ENCODE results near the gene SUPT5H.

Gene SUPT5H

DNA sequence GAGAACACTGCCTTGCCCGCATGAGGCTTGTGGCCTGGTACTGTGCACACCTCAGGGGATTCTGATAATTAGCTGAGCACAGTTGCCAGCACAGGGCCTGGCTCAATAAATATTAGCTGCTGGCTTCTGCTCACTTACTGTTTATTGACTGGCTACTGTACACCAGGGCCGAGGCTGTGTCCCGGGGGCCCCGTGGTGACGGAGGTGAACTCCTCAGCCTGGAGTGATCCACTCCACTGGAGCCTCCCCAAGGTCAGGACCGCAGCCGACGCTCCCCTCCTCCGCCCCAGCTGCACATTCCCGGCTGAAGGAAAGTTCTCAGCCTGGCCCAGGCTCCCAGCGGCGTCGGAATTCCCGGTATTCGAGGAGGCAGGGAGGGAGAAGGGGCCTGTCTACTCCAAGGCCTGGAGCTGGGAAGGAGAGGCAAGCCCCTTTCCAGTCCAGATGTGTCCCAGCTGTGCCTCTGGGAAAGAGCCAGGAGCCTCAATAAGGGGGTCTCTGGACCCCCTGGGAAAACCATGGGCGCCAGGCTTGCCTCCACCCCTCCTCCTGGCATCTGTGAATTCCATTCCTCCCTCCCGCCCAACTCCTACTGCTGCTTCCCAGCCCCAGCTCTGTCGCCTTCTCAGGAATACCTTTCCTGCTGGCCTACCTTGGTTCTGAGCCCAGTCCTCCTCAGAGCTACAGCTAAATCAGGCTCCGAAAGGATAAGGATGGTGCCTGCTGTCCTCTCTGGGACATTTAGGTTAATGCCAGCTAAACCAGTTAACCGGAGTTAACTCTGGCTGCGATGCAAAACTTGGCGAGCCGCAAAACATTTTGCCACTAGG lies 16.9 kb upstream of the SUPT5H start:
- TF ChIP-seq, protein P1, sequence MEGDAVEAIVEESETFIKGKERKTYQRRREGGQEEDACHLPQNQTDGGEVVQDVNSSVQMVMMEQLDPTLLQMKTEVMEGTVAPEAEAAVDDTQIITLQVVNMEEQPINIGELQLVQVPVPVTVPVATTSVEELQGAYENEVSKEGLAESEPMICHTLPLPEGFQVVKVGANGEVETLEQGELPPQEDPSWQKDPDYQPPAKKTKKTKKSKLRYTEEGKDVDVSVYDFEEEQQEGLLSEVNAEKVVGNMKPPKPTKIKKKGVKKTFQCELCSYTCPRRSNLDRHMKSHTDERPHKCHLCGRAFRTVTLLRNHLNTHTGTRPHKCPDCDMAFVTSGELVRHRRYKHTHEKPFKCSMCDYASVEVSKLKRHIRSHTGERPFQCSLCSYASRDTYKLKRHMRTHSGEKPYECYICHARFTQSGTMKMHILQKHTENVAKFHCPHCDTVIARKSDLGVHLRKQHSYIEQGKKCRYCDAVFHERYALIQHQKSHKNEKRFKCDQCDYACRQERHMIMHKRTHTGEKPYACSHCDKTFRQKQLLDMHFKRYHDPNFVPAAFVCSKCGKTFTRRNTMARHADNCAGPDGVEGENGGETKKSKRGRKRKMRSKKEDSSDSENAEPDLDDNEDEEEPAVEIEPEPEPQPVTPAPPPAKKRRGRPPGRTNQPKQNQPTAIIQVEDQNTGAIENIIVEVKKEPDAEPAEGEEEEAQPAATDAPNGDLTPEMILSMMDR (IDR thresholded peaks at IDR 0.05) = no peak
- Mint-ChIP-seq H3K4me3 (peak overlapping the region; percentile 48), H3K4me1 (peaks cover 23% of the 10 kb centered on the region), H3K36me3 (ENCODE audit: low read depth) (peaks cover 34% of the 10 kb centered on the region), H3K27me3 (ENCODE audit: low read depth, poor library complexity) (peaks cover 9% of the 10 kb centered on the region), H3K27ac (peak overlapping the region; percentile 91), H3K9me3 (no peaks in the 10 kb centered on the region)
- DNase-seq = peak; percentile 75

DNA sequence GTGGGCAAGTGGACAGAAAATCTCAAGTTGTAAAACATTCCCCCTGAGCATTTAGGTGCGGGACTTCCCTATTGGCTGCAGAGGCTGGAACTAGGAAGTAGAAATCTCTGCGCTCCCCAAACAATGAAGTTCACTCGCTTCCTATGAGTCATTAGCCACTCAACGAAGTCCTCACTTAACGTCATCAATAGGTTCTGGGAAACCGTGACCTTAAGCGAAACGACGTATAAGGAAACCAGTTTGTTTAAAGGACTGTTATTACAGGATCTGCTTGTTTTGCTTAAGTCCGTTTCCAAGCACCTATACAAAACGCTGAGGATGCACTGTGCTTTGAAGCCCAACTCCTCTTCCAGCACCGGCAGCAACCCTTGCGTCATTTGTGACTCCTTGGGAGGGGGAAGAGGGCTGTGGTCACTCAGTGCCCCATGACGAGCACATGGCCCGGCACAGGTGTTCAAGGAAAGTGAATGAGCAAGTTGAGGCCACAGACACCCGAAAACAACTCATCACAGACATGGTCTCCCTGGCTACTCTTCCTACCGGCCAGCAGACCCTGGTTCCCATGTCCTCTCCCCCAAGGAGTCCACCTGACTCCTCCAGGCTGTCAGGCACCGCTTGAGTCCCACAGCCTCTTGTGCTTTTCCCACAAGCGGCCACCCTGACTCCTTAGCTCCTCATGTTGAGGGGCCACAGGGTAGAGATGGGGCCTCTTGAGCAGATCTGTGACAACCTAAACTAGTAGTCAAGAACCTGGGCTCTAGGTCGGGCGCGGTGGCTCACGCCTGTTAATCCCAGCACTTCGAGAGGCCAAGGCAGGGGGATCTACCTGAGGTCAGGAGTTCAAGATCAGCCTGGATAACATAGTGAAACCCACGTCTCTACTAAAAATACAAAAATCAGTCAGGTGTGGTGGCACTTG lies 14.4 kb upstream of the SUPT5H start:
- H3K9me3 Mint-ChIP-seq = no peaks in the 10 kb centered on the region
- H3K27ac Mint-ChIP-seq = peak overlapping the region; percentile 77
- TF ChIP-seq, protein P1 (IDR thresholded peaks at IDR 0.05) = no peak
- no peak for DNase-seq
- H3K4me1 Mint-ChIP-seq = peaks cover 43% of the 10 kb centered on the region
- H3K4me3 Mint-ChIP-seq = no peak overlapping the region
- H3K27me3 Mint-ChIP-seq (ENCODE audit: low read depth, poor library complexity) = peaks cover 7% of the 10 kb centered on the region
- H3K36me3 Mint-ChIP-seq (ENCODE audit: low read depth) = peaks cover 39% of the 10 kb centered on the region

DNA sequence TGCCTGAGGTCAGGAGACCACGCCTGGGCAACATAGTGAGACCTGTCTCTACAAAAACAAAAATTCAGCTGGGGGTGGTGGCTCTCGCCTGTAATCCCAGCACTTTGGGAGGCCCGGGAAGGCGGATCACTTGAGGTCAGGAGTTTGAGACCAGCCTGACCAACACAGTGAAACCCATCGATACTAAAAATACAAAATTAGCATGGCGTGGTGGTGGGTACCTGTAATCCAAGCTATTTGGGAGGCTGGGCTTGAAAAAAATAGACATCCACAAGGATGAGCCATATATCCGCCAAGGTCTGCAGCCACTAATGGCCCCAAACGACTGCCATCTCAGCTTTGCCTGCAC lies 12.7 kb upstream of the SUPT5H start:
- DNase-seq = no peak
- no peak overlapping the region for H3K4me3 Mint-ChIP-seq
- H3K27me3 Mint-ChIP-seq (ENCODE audit: low read depth, poor library complexity) = peaks cover 11% of the 10 kb centered on the region
- no peak overlapping the region for H3K27ac Mint-ChIP-seq
- TF ChIP-seq, protein P1 (IDR thresholded peaks at IDR 0.05) = no peak
- H3K36me3 Mint-ChIP-seq (ENCODE audit: low read depth) = peaks cover 32% of the 10 kb centered on the region
- H3K9me3 Mint-ChIP-seq = no peaks in the 10 kb centered on the region
- H3K4me1 Mint-ChIP-seq = peaks cover 57% of the 10 kb centered on the region

DNA sequence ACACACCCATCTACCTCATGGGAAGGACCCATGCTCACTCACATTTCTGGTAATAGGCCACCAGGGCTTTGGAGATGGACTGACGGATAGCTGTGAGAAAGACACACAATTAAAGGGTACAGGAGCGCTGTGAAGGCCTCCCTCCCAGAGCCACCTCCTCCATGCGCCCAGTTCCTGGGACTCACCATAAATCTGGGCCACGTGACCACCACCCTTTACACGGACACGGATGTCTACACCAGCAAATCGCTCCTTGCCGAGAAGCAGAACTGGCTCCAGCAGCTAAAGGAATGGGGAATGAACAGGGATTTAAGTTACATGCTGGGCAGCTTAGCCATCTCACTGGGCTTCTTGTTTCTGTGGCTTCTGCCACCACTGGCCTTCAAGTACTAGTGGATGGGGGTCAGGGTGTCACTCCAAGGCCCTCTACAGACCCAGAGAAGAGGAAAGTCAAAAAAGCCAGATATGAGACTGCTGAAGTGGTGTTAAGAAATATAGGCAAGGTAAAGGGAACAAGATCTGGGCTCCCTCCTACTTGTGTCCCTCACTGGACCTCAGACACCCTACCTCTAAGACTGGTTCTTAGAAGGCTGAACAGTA lies 11.8 kb upstream of the SUPT5H start:
- TF ChIP-seq, protein P1 (IDR thresholded peaks at IDR 0.05) = no peak
- Mint-ChIP-seq H3K4me1 (peaks cover 56% of the 10 kb centered on the region), H3K27me3 (ENCODE audit: low read depth, poor library complexity) (peaks cover 11% of the 10 kb centered on the region), H3K36me3 (ENCODE audit: low read depth) (peaks cover 32% of the 10 kb centered on the region), H3K9me3 (no peaks in the 10 kb centered on the region), H3K27ac (peak overlapping the region; percentile 64), H3K4me3 (peak overlapping the region; percentile 58)
- DNase-seq = no peak

DNA sequence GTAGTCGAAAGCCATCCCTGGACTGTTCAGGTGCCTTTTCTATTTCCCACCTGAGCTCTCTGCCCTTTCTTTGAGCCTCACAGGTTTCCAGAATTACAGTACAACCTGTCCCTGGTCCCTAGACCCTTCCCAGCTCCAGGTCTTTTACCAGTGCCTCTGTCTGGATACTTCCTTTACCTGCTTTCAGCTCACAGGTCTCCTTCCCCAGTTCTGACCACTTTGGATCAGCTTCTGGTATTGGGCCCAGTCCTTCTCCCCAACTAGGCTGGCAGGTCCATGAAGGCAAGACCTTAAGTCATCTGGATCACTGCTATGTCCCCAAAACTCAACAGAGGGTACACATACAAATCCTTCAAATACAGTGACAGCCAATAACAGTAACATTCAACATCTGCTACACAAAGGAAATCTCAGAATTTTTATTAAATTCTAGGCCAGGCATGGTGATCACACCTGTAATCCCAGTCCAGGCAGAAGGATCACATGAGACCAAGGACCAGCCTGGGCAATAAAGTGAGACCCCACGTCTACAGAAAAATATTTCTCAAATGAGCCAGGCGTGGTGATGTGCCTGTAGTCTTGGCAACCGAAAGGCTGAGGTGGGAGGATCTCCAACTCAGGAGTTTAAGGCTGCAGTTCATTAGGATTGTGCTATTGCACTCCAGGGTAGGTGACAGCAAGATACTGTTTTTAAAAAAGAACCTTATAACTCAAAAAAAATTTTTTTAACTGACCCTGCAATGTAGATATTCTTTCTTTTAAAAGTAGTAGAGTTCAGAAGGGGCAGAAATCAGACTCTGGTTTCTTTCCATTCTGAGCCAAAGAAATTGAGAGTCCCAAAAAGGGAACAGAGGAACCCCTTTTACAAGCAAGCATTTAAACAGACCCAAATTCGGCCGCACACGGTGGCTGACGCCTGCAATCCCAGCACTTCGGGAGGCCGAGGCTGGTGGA lies 11.0 kb upstream of the SUPT5H start:
- Mint-ChIP-seq H3K4me3 (peak overlapping the region; percentile 99), H3K27ac (peak overlapping the region; percentile 85), H3K27me3 (ENCODE audit: low read depth, poor library complexity) (peaks cover 8% of the 10 kb centered on the region), H3K9me3 (no peaks in the 10 kb centered on the region), H3K4me1 (peaks cover 52% of the 10 kb centered on the region), H3K36me3 (ENCODE audit: low read depth) (peaks cover 32% of the 10 kb centered on the region)
- TF ChIP-seq, protein P1 (IDR thresholded peaks at IDR 0.05) = no peak
- no peak for DNase-seq

Measured in nephron progenitor cell (in vitro differentiated cells).